ENCODE measurements around the gene ACSM4. TPM values are rescaled to one million over a fixed set of nuclear protein-coding genes. Genes with fewer than 3 reads are reported as not detected.

The ACSM4 gene
- total RNA-seq, 1 experiment from 2014 or later: not detected

- Histone ChIP-seq H3K9me2 (replicated peaks; ENCODE audit: low read length) (no peaks in the 10 kb centered on the region), H3K9ac (ENCODE audit: low read length) (no peak overlapping the region), H3K27ac (ENCODE audit: low read length) (no peak overlapping the region), H3K4me3 (ENCODE audit: low read length) (no peak overlapping the region), H3K79me2 (ENCODE audit: low read length) (no peaks in the 10 kb centered on the region), H3K27me3 (ENCODE audit: low read length) (no peaks in the 10 kb centered on the region), H4K20me1 (ENCODE audit: low read length) (no peaks in the 10 kb centered on the region), H2AFZ (ENCODE audit: low read length) (no peak overlapping the region), H3K36me3 (ENCODE audit: low read depth, low read length) (no peaks in the 10 kb centered on the region), H3K9me3 (ENCODE audit: low read length) (no peaks in the 10 kb centered on the region), H3F3A (ENCODE audit: low read length, unreplicated experiment) (no peaks in the 10 kb centered on the region), H3K4me1 (ENCODE audit: insufficient read depth, low read length) (no peaks in the 10 kb centered on the region), H3K4me2 (ENCODE audit: low read length) (no peak overlapping the region)
- ChIA-PET CTCF (no interaction called here), POLR2A (ENCODE audit: unreplicated experiment) (no interaction called here)
- intact Hi-C loops (cut with micrococcal nuclease): no loop called here
- no TSS peak for BruUV-seq (replicated peaks)
- no peak for TF ChIP-seq EZH2phosphoT487 (IDR thresholded peaks at IDR 0.05; ENCODE audit: borderline replicate concordance, low read length)
- TF ChIP-seq EZH2 (IDR thresholded peaks at IDR 0.05; ENCODE audit: low read length, unreplicated experiment): no peak
- TF ChIP-seq CTCF (conservative IDR thresholded peaks at IDR 0.05; ENCODE audit: low read depth, low read length): no peak
- ATAC-seq (no peak), DNase-seq (no peak)
Measured at GRCh38 chr12:7351177-7351576, 47.3 kb downstream of the ACSM4 start.

GRCh38 chr12:7352661-7353060, 48.8 kb downstream of the ACSM4 start:
- POLR2A ChIA-PET (ENCODE audit: unreplicated experiment): no interaction called here

More at GRCh38 chr12:7352661-7353060, 48.8 kb downstream of the ACSM4 start:
- no peak for ATAC-seq
- H3K4me3 ChIP-seq (ENCODE audit: low read length): no peak overlapping the region
- H3K27me3 ChIP-seq (ENCODE audit: low read length): peaks cover 8% of the 10 kb centered on the region; the same call in 1 of the 2 replicates
- H3K27ac ChIP-seq (ENCODE audit: low read length): no peak overlapping the region
- no peak overlapping the region for H3K9ac ChIP-seq (ENCODE audit: low read length)
- intact Hi-C loops (cut with micrococcal nuclease): no loop called here
- H3K4me1 ChIP-seq (ENCODE audit: insufficient read depth, low read length): no peaks in the 10 kb centered on the region
- H2AFZ ChIP-seq (ENCODE audit: low read length): no peak overlapping the region
- no peaks in the 10 kb centered on the region for H3K79me2 ChIP-seq (ENCODE audit: low read length)
- CTCF ChIA-PET: no interaction called here
- H4K20me1 ChIP-seq (ENCODE audit: low read length): no peaks in the 10 kb centered on the region
- no peak overlapping the region for H3K4me2 ChIP-seq (ENCODE audit: low read length)
- H3K9me3 ChIP-seq (ENCODE audit: low read length): no peaks in the 10 kb centered on the region
- H3K9me2 ChIP-seq (replicated peaks; ENCODE audit: low read length): no peaks in the 10 kb centered on the region
- no peaks in the 10 kb centered on the region for H3F3A ChIP-seq (ENCODE audit: low read length, unreplicated experiment)
- BruUV-seq (replicated peaks): no TSS peak
- TF ChIP-seq CTCF (conservative IDR thresholded peaks at IDR 0.05; ENCODE audit: low read depth, low read length): no peak
- no peak for TF ChIP-seq EZH2phosphoT487 (IDR thresholded peaks at IDR 0.05; ENCODE audit: borderline replicate concordance, low read length)
- TF ChIP-seq EZH2 (IDR thresholded peaks at IDR 0.05; ENCODE audit: low read length, unreplicated experiment): no peak
- no peak for DNase-seq
- no peaks in the 10 kb centered on the region for H3K36me3 ChIP-seq (ENCODE audit: low read depth, low read length)
